Cardiac fibroblast (primary cell): ENCODE data around the gene PCGF3.
A peak's percentile ranks its signal among the peaks of the same experiment; 100 is the strongest.

Experiments used
- DNase-seq, 2 donors: peaks; one replicate each; pipeline versions ENCODE4 v3.0.0 to v3.0.0-alpha.2; 2010; ENCODE audit warnings: low read depth in 2 of 2
- H3K4me3 ChIP-seq, 2 donors: replicated peaks in 1 of 2; 1 replicate in 1 of 2; 2 replicates in 1 of 2; pipeline ENCODE4 v1.5.1; 2011; ENCODE audit warnings: low read depth in 2 of 2, low read length in 2 of 2, mild to moderate bottlenecking in 2 of 2, moderate library complexity in 1 of 2
- TF ChIP-seq, protein P1 (sequence below): IDR thresholded peaks from one replicate; pipeline ENCODE4 v1.5.1; 2011; ENCODE audit warnings: low read depth, mild to moderate bottlenecking, low read length, inconsistent platforms

Gene PCGF3

DNA sequence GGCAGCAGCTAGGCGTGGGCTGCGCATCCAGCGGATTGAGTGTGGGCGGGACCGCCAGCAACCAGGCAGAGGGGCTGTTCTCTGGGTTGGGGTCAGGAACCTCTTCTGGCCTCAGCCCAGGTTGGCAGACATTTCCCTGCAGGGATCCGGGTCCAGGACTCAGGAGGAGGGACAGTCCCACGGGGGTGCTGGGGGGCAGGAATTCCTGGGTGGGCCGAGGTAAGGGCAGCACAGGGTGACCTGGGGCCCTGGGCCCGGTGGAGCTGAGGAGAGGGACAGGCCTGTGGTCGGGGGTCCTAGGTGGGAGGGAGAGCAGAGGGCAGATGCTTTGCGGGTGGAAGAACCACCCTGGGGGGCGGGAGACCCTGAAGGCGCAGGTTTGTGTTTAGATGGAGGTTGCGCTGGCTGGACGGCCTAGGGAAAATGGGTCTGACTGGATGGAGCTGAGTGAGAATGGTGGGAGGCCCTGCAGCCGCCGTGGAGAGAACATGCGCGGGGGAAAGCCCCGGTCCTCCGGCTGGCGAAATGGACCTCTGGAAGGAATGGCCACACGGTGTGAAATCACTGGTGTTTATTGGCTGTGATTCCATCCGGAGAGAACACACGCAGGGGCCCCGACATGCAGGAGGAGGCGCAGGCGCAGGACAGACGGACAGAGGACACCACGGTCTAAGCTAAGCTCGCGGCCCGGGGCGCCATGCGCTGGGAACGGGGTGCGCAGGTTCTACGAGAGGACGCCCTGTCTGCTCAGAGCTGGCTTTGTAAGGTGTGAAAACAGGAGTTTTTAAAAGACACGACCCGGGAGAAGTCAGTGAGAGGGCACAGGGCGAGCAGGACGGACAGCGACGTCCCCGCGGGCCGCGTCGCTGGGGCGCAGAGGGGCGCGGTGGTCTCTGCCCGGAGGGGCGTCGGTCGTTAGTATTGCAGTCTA is 79.0 kb downstream of the PCGF3 start:
- DNase-seq: no peak
- TF ChIP-seq, protein P1, sequence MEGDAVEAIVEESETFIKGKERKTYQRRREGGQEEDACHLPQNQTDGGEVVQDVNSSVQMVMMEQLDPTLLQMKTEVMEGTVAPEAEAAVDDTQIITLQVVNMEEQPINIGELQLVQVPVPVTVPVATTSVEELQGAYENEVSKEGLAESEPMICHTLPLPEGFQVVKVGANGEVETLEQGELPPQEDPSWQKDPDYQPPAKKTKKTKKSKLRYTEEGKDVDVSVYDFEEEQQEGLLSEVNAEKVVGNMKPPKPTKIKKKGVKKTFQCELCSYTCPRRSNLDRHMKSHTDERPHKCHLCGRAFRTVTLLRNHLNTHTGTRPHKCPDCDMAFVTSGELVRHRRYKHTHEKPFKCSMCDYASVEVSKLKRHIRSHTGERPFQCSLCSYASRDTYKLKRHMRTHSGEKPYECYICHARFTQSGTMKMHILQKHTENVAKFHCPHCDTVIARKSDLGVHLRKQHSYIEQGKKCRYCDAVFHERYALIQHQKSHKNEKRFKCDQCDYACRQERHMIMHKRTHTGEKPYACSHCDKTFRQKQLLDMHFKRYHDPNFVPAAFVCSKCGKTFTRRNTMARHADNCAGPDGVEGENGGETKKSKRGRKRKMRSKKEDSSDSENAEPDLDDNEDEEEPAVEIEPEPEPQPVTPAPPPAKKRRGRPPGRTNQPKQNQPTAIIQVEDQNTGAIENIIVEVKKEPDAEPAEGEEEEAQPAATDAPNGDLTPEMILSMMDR: no peak
- no peak overlapping the region for H3K4me3 ChIP-seq

GRCh38 chr4:785332-786073 is 79.9 kb downstream of the PCGF3 start:
- no peak for DNase-seq
- TF ChIP-seq, protein P1: no peak
- H3K4me3 ChIP-seq: no peak overlapping the region

- H3K4me3 ChIP-seq: no peak overlapping the region
- DNase-seq: no peak
- TF ChIP-seq, protein P1: no peak
Observed at GRCh38 chr4:786074-786741, 80.6 kb downstream of the PCGF3 start.

DNA sequence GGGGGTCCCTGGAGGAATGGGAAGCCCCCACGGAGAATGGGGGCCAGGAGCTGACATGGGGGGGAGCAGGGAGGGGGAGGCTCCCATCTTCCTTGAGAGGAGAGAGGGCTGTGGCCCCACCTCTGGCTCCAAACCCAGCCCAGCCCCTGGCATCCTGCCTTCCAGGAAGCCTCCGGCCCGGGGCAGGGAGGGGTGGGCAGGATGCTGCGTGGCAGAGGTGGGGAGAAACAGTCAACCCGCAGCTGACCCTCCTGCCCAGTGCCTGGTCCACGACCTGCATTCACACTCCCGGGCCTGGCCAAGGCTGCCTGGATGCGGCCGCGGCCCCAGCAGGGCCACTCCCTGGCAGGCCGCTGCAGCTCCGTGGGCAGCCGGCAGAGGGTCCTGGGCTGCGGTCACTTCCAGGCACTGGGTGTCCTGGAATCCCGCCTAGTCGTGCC is 81.2 kb downstream of the PCGF3 start:
- TF ChIP-seq, protein P1: peak; percentile 6
- no peak for DNase-seq
- no peak overlapping the region for H3K4me3 ChIP-seq

DNA sequence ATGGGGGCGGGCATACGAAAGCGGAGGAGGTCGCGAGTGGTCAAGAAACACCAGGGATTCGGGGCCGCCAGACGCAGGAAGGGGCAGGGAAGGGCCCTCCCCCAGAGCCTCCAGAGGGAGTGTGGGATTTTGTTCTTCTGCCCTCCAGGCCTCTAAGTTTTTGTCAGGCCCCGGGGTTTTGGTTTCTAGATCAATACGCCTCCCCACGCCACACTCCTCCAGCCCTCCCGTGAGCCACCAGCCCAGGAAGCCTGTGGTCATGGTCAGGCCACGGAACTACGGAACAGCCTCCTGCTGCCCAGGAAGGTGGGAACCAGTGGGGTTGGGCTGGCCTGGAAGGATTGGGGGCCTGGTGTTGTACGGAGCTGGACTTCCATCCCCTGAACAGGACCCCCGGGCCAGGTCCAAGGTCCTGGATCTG is 81.9 kb downstream of the PCGF3 start:
- TF ChIP-seq, protein P1: no peak
- no peak for DNase-seq
- no peak overlapping the region for H3K4me3 ChIP-seq

- TF ChIP-seq, protein P1: no peak
- H3K4me3 ChIP-seq: no peak overlapping the region
- DNase-seq: no peak
Observed at GRCh38 chr4:788006-788635, 82.5 kb downstream of the PCGF3 start.
